ENCODE data around the gene RXFP2.

DNA sequence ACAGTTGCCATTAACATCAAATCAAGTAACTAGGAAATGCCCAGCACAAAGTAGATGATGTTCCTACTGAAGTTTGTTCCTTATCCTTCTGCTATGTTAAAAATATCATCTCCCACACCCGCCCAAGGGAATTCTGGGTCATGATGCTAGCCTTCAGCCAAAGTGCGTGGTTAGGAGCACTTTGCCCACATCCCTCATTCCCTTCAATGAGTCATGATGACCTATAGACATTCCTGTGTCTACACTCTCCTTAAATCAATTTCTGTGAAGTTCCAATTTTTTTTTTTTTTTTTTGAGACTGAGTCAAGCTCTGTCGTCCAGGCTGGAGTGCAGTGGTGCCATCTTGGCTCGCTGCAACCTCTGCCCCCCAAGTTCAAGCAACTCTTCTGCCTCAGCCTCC is 17.0 kb downstream of the RXFP2 start:
- TF ChIP-seq POLR2AphosphoS5 (IDR thresholded peaks at IDR 0.05; ENCODE audit: low read depth, low read length) (no peak), TAF1 (IDR thresholded peaks at IDR 0.05; ENCODE audit: borderline replicate concordance, insufficient read depth, low read length) (no peak), FOXP2 (optimal IDR thresholded peaks at IDR 0.05; ENCODE audit: borderline replicate concordance, extremely low read depth, extremely low read length, insufficient read depth) (no peak)
- TF ChIP-seq, protein P1, sequence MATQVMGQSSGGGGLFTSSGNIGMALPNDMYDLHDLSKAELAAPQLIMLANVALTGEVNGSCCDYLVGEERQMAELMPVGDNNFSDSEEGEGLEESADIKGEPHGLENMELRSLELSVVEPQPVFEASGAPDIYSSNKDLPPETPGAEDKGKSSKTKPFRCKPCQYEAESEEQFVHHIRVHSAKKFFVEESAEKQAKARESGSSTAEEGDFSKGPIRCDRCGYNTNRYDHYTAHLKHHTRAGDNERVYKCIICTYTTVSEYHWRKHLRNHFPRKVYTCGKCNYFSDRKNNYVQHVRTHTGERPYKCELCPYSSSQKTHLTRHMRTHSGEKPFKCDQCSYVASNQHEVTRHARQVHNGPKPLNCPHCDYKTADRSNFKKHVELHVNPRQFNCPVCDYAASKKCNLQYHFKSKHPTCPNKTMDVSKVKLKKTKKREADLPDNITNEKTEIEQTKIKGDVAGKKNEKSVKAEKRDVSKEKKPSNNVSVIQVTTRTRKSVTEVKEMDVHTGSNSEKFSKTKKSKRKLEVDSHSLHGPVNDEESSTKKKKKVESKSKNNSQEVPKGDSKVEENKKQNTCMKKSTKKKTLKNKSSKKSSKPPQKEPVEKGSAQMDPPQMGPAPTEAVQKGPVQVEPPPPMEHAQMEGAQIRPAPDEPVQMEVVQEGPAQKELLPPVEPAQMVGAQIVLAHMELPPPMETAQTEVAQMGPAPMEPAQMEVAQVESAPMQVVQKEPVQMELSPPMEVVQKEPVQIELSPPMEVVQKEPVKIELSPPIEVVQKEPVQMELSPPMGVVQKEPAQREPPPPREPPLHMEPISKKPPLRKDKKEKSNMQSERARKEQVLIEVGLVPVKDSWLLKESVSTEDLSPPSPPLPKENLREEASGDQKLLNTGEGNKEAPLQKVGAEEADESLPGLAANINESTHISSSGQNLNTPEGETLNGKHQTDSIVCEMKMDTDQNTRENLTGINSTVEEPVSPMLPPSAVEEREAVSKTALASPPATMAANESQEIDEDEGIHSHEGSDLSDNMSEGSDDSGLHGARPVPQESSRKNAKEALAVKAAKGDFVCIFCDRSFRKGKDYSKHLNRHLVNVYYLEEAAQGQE (IDR thresholded peaks at IDR 0.05; ENCODE audit: insufficient read depth in 1 of 2, low read depth in 2 of 2, low read length in 2 of 2), result no peak
